Measurements from ENCODE around the gene PLEKHJ1. TPM values are rescaled to one million over a fixed set of nuclear protein-coding genes. Genes with fewer than 3 reads are reported as not detected.

PLEKHJ1 gene
- total and polyA plus RNA-seq, 9 of the 15 experiments (the other 6 are each of a cell fraction or from before 2014, with no cell fraction given), result 1.5 to 188 (median 63.9) TPM

DNA sequence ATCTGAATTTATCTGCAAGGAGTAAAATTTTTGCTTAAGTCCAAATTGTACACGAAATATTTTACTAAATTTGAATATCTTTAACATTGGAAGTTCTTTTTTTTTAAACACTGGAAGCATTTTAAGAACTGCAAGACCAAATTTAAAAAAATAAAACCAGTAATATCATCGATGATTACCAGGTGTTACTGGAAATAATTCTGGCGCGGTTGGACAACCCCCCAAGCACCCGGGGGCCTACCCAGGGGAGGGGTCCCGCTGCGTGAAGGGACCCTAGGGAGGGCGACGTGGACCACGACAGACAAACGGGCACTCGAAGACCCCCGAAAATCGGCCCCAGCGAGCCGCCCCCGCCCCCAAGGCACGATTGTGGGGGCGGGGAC lies 32.7 kb upstream of the PLEKHJ1 start (continued):
- TF ChIP-seq RBM14 (IDR thresholded peaks at IDR 0.05; ENCODE audit: borderline replicate concordance, insufficient read depth, low read depth, low read length) (no peak), NFATC3 (IDR thresholded peaks at IDR 0.05) (no peak), ZBTB8A (IDR thresholded peaks at IDR 0.05; ENCODE audit: partially characterized antibody) (no peak), RBM17 (IDR thresholded peaks at IDR 0.05; ENCODE audit: borderline replicate concordance, low read depth, low read length) (no peak), THAP12 (CRISPR knock-in tag; IDR thresholded peaks at IDR 0.05) (no peak), ZFX (CRISPR knock-in tag; IDR thresholded peaks at IDR 0.05) (no peak), HDAC2 (IDR thresholded peaks at IDR 0.05) (no peak), SMARCA4 (IDR thresholded peaks at IDR 0.05) (0 out of 2 replicates have a peak, but pooled peaks have one; percentile 24), ZNF311 (CRISPR knock-in tag; IDR thresholded peaks at IDR 0.05) (peak; percentile 60; the same call in 1 of the 2 replicates), ZNF655 (CRISPR knock-in tag; IDR thresholded peaks at IDR 0.05) (no peak), HSF4 (CRISPR knock-in tag; IDR thresholded peaks at IDR 0.05; ENCODE audit: borderline replicate concordance) (no peak), PRDM10 (IDR thresholded peaks at IDR 0.05; ENCODE audit: partially characterized antibody) (no peak), ZBTB7A (IDR thresholded peaks at IDR 0.05; ENCODE audit: borderline replicate concordance, control insufficient read depth, low read depth, low read length) (peak; percentile 93), HMGN3 (IDR thresholded peaks at IDR 0.05; ENCODE audit: borderline replicate concordance, extremely low read depth, insufficient read length, low read depth, low read length) (peak; percentile 67), ZNF384 (IDR thresholded peaks at IDR 0.05; ENCODE audit: low read depth, low read length) (no peak), MXI1 (IDR thresholded peaks at IDR 0.05; ENCODE audit: low read depth, low read length) (0 out of 2 replicates have a peak, but pooled peaks have one; percentile 5), ZBTB34 (CRISPR knock-in tag; IDR thresholded peaks at IDR 0.05) (no peak), ZNF584 (CRISPR knock-in tag; IDR thresholded peaks at IDR 0.05; ENCODE audit: low read depth) (no peak)
- TF ChIP-seq, protein P1, sequence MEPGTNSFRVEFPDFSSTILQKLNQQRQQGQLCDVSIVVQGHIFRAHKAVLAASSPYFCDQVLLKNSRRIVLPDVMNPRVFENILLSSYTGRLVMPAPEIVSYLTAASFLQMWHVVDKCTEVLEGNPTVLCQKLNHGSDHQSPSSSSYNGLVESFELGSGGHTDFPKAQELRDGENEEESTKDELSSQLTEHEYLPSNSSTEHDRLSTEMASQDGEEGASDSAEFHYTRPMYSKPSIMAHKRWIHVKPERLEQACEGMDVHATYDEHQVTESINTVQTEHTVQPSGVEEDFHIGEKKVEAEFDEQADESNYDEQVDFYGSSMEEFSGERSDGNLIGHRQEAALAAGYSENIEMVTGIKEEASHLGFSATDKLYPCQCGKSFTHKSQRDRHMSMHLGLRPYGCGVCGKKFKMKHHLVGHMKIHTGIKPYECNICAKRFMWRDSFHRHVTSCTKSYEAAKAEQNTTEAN (CRISPR knock-in tag; IDR thresholded peaks at IDR 0.05), result no peak

All from K562 (cell line).